Mononuclear cell (primary cell): ENCODE data around the gene RIMBP2. TPM values are rescaled to one million over a fixed set of nuclear protein-coding genes. Genes with fewer than 3 reads are reported as not detected.
"Not testable (repeated sequence)": the region's sequence is repeated elsewhere in the genome, so short reads cannot be mapped to it uniquely, and the experiment has no call there.

Experiments
- H3K27me3 ChIP-seq: 2 replicates; pipeline ENCODE4 v1.6.0; 2011; ENCODE audit warnings: low read length, control low read depth; ENCODE audit not compliant: insufficient read depth
- H3K4me1 ChIP-seq: 2 replicates; pipeline ENCODE4 v1.5.1; 2011; ENCODE audit warnings: mild to moderate bottlenecking, low read length, control low read depth; ENCODE audit not compliant: insufficient read depth
- H3K4me3 ChIP-seq: 2 replicates; pipeline ENCODE4 v1.5.1; 2011; ENCODE audit warnings: mild to moderate bottlenecking, low read length, moderate library complexity
- H3K9me3 ChIP-seq: 2 replicates; pipeline ENCODE4 v1.5.1; 2011; ENCODE audit warnings: low read depth, mild to moderate bottlenecking, control low read depth, low read length
- total RNA-seq: library from RNA; depleted of rRNA; stranded (reverse); fragments of >200 nt; gene quantifications from one replicate; pipeline ENCODE4 v1.2.3, GENCODE V29; 2012

RIMBP2 gene
- total RNA-seq, 1 donor, result not detected

GRCh38 chr12:130589540-130590317 is 126.4 kb downstream of the RIMBP2 start:
- Histone ChIP-seq H3K4me3 (no peak overlapping the region), H3K4me1 (no peaks in the 10 kb centered on the region), H3K9me3 (no peaks in the 10 kb centered on the region), H3K27me3 (no peaks in the 10 kb centered on the region)

DNA sequence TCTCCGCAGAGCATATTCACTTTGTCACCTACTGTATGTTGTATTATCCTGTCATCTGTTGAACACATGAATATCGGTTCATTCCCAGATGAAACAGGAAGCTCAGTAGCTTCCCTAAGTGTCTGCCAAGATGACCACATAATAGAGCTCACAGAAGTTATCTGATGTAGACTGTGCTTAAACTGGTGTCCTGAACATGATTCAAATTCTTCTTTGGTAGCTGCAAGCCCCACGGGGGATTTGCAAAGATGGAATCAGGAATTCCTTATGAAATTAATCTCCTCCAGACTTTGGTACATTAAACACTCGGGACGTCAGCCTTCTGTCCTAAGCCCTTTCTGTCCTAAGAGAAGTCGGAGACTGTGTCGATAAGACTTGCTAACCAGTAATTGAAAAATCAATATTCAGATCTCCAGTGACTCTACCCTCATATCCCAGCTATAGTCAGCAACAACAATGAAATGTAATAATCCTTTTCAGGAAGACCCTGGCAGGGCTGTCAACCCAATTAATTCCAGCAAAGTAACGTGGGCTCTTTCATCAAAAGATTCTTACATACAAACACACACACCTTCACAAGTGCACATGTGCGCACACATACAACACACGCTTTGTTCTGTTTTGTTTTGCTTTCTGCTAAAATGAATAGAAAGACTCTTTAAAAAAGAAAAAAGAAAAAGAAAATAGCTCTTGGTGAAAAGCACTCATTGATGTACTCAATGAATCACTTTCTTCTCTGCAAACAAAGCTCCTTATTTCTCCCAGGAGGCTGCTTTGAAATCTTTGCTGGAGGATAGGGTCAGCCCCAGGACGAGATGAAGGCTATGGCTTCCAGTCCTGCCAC is 127.2 kb downstream of the RIMBP2 start:
- no peaks in the 10 kb centered on the region for H3K4me1 ChIP-seq
- H3K9me3 ChIP-seq, result no peaks in the 10 kb centered on the region
- H3K27me3 ChIP-seq, result no peaks in the 10 kb centered on the region
- no peak overlapping the region for H3K4me3 ChIP-seq

DNA sequence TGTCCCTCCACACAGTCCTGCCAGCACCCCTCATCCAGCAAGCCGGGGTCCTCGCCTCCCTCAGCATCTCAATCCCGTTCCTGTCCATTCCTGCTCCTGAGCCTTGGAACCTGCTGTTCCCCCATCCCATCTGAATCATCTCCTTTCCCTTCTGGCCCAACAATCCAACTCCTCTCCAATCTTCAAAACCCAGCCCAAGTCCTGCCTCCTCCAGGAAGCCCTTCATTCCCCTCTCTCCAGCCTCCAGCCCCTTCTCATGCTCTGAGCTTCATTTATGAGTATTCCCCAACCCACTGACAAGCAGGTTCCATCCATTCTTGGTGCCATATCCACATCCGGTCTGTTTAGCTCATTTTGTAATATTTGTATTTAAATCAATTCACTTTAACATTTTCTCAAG is 128.1 kb downstream of the RIMBP2 start:
- Histone ChIP-seq H3K4me3 (no peak overlapping the region), H3K4me1 (no peaks in the 10 kb centered on the region), H3K27me3 (no peaks in the 10 kb centered on the region), H3K9me3 (no peaks in the 10 kb centered on the region)

- H3K27me3 ChIP-seq, H3K9me3 ChIP-seq, H3K4me3 ChIP-seq, H3K4me1 ChIP-seq: not testable (repeated sequence)
Measured at GRCh38 chr12:130584475-130584874, 131.6 kb downstream of the RIMBP2 start.

DNA sequence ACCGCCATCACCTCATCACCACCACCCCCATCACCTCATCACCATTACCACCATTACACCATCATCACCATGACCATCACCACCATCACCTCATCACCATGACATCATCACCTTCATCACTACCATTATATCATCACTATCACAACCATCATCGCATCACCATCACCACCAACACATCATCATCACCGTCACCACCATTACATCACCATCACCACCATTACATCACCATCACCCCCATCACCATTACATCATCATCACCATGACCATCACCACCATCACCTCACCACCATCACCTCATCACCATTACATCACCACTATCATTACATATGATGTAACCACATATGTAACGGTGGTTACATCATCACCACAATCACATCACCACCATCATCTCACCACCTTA is 132.3 kb downstream of the RIMBP2 start:
- Histone ChIP-seq H3K4me1 (no peaks in the 10 kb centered on the region), H3K27me3 (no peaks in the 10 kb centered on the region), H3K9me3 (no peaks in the 10 kb centered on the region), H3K4me3 (no peak overlapping the region)

DNA sequence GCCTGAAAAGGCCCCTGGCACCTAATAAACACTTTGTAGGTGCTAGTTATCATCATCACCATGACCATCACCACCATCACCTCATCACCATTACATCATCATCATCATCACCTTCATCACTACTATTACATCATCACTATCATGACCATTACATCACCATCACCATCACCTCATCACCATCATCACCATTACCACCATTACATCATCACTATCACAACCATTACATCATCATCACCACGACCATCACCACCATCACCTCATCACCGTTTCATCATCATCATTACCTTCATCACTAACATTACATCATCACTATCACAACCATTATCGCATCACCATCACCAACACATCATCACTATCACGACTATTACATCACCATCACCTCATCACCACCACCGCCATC is 132.8 kb downstream of the RIMBP2 start:
- Histone ChIP-seq H3K9me3 (no peaks in the 10 kb centered on the region), H3K4me3 (no peak overlapping the region), H3K4me1 (no peaks in the 10 kb centered on the region), H3K27me3 (no peaks in the 10 kb centered on the region)

DNA sequence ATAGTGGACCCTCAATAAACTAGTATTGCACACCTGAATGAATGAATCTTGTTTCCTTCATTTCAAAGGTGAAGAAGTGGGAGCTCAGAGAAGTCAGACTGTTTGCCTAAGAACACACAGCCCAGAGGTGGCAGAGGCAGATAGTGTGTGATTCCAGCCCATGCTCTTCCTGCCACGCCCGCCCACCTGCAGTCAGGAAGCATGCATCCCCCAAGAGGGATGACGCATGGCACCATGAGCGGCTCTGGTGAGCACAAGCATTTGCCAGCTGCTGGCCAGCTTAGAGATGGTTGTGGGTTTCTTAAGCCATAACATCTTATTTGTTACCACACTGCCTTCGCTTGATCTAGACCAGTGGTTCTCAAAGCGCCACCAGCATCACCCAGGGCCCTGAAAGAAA is 133.8 kb downstream of the RIMBP2 start:
- Histone ChIP-seq H3K4me3 (no peak overlapping the region), H3K4me1 (no peaks in the 10 kb centered on the region), H3K9me3 (no peaks in the 10 kb centered on the region), H3K27me3 (no peaks in the 10 kb centered on the region)

- Histone ChIP-seq H3K4me3 (no peak overlapping the region), H3K4me1 (no peaks in the 10 kb centered on the region), H3K27me3 (no peaks in the 10 kb centered on the region), H3K9me3 (no peaks in the 10 kb centered on the region)
Measured at GRCh38 chr12:130581782-130582181, 134.3 kb downstream of the RIMBP2 start.

DNA sequence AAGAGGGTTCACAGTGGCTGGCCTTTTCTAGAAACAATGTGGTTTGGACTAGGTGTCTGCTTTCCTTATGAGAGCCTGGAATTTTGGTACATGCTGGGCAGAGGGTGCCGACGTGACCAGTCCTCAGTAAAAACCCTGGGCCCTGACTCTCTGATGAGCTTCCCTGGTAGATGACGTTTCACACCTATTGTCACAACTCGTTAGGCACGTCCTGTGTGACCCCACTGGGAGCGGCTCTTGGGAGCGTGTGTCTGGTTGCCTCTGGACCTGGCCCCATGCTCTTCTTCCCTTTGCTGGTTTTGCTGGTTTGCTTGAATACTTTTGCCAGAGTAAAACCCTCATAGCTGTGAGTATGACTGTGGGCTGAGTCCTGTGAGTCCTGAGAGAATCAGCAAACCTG is 136.9 kb downstream of the RIMBP2 start:
- Histone ChIP-seq H3K27me3 (no peaks in the 10 kb centered on the region), H3K9me3 (no peaks in the 10 kb centered on the region), H3K4me1 (no peaks in the 10 kb centered on the region), H3K4me3 (no peak overlapping the region)

DNA sequence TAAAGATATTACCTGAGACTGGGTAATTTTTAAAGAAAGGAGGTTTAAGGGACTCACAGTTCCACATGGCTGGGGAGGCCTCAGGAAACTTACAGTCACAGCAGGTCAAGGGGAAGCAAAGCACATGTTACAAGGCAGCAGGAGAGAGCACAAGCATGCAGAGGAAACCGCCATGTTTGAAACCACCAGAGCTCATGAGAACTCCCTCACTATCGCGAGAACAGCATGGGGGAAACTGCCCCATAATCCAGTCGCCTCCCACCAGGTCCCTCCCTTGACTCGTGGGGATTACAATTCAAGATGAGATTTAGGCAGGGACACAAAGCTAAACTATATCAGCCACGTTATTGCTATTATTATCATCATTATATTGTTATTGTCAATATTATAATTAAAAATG is 138.7 kb downstream of the RIMBP2 start:
- no peak overlapping the region for H3K4me3 ChIP-seq
- H3K9me3 ChIP-seq, result no peaks in the 10 kb centered on the region
- no peaks in the 10 kb centered on the region for H3K27me3 ChIP-seq
- H3K4me1 ChIP-seq, result no peaks in the 10 kb centered on the region

GRCh38 chr12:130576371-130576816 is 139.7 kb downstream of the RIMBP2 start:
- no peaks in the 10 kb centered on the region for H3K27me3 ChIP-seq
- no peaks in the 10 kb centered on the region for H3K9me3 ChIP-seq
- no peaks in the 10 kb centered on the region for H3K4me1 ChIP-seq
- no peak overlapping the region for H3K4me3 ChIP-seq

DNA sequence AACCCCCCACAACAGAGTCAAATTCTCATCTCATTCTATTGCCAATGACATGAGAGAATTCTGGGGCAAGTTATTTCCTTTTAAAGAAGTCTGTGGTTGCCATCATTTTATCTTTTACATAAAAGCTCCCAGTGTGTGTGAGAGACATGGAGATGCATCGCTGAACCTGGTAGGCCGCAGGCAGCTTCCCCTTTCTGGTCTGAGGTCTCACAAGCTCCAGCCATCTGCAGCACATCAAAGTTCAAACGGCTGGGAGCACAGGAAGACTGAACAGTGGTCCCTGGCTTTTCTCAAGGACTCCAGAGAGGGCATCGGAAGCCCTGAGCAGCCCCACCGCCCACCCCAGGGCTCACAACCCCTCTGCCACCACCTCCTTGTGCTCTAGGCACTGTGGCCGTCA is 141.7 kb downstream of the RIMBP2 start:
- Histone ChIP-seq H3K27me3 (no peaks in the 10 kb centered on the region), H3K4me1 (no peaks in the 10 kb centered on the region), H3K9me3 (no peaks in the 10 kb centered on the region), H3K4me3 (no peak overlapping the region)

GRCh38 chr12:130573766-130574165 is 142.3 kb downstream of the RIMBP2 start:
- Histone ChIP-seq H3K4me3 (no peak overlapping the region), H3K27me3 (no peaks in the 10 kb centered on the region), H3K9me3 (no peaks in the 10 kb centered on the region), H3K4me1 (no peaks in the 10 kb centered on the region)

- Histone ChIP-seq H3K9me3 (no peaks in the 10 kb centered on the region), H3K27me3 (no peaks in the 10 kb centered on the region), H3K4me1 (no peaks in the 10 kb centered on the region), H3K4me3 (no peak overlapping the region)
Measured at GRCh38 chr12:130573235-130573634, 142.9 kb downstream of the RIMBP2 start.

DNA sequence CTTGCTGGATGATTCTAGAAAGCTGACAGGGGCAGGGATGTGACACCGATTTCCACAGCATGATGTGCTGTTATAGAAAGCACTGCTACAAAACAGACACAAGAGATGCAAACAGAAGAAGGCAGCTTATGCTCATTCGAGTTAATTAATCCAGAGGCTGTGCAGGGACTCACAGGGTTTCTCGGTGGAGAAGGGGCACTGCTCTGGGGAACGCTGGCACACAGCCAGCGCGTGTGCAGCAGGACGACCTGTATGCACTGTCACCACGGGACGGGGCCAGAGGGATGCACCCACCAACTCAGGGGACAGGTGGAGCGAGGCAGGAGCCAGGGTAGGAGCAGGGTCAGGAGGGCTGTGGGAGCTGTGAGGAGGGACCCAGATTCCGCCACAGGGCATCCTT is 143.5 kb downstream of the RIMBP2 start:
- Histone ChIP-seq H3K9me3 (no peaks in the 10 kb centered on the region), H3K4me3 (no peak overlapping the region), H3K27me3 (no peaks in the 10 kb centered on the region), H3K4me1 (no peaks in the 10 kb centered on the region)
